Ovary (tissue), 3 donors: ENCODE measurements around the gene BBX.

ENCODE experiments used
- CTCF ChIP-seq, 3 donors: fragments of 450-650 bp in 2 of 3; fragments of 200-600 bp in 1 of 3; IDR thresholded peaks; one replicate each; pipeline versions ENCODE4 v1.5.1 to v1.8.0; 2016 to 2022; ENCODE audit warnings: antibody characterized with exemption in 3 of 3, mild to moderate bottlenecking in 1 of 3
- POLR2A ChIP-seq: fragments of 450-650 bp; IDR thresholded peaks from one replicate; pipeline ENCODE4 v1.6.1; 2017; ENCODE audit warnings: antibody characterized with exemption, mild to moderate bottlenecking, moderate library complexity
- donor health status: DM: no; HTN: no; CAD: no.

GRCh38 chr3:107739227-107739626, 216.5 kb downstream of the BBX start:
- TF ChIP-seq POLR2A, result no peak
- TF ChIP-seq CTCF (IDR thresholded peaks at IDR 0.05), result no peak
